ENCODE measurements around the gene RAB21.

The RAB21 gene

GRCh38 chr12:71719647-71720370 is 34.9 kb upstream of the RAB21 start:
- DNase-seq, result no peak
- Histone ChIP-seq H3K9me3 (ENCODE audit: severe bottlenecking) (no peaks in the 10 kb centered on the region), H3K27me3 (ENCODE audit: insufficient read depth, low read depth, severe bottlenecking) (no peaks in the 10 kb centered on the region), H3K4me3 (ENCODE audit: low read depth, low read length) (no peak overlapping the region), H3K36me3 (no peaks in the 10 kb centered on the region), H3K27ac (no peak overlapping the region)
- TF ChIP-seq CTCF (IDR thresholded peaks at IDR 0.05; ENCODE audit: low read depth, low read length), result no peak

GRCh38 chr12:71721783-71722505 is 32.7 kb upstream of the RAB21 start:
- Histone ChIP-seq H3K27ac (no peak overlapping the region), H3K4me3 (ENCODE audit: low read depth, low read length) (no peak overlapping the region), H3K27me3 (ENCODE audit: insufficient read depth, low read depth, severe bottlenecking) (no peaks in the 10 kb centered on the region), H3K9me3 (ENCODE audit: severe bottlenecking) (no peaks in the 10 kb centered on the region), H3K36me3 (no peaks in the 10 kb centered on the region)
- TF ChIP-seq CTCF (IDR thresholded peaks at IDR 0.05; ENCODE audit: low read depth, low read length), result no peak
- DNase-seq, result no peak

- no peak for TF ChIP-seq CTCF (IDR thresholded peaks at IDR 0.05; ENCODE audit: low read depth, low read length)
- H3K27ac ChIP-seq, result no peak overlapping the region
- H3K4me3 ChIP-seq (ENCODE audit: low read depth, low read length), result no peak overlapping the region
- H3K36me3 ChIP-seq, result no peaks in the 10 kb centered on the region
- H3K9me3 ChIP-seq (ENCODE audit: severe bottlenecking), result no peaks in the 10 kb centered on the region
- no peaks in the 10 kb centered on the region for H3K27me3 ChIP-seq (ENCODE audit: insufficient read depth, low read depth, severe bottlenecking)
- no peak for DNase-seq
Observed at GRCh38 chr12:71725011-71725410, 29.7 kb upstream of the RAB21 start.

- H3K4me3 ChIP-seq (ENCODE audit: low read depth, low read length), result no peak overlapping the region
- H3K27me3 ChIP-seq (ENCODE audit: insufficient read depth, low read depth, severe bottlenecking), result no peaks in the 10 kb centered on the region
- H3K36me3 ChIP-seq, result no peaks in the 10 kb centered on the region
- DNase-seq, result no peak
- no peak for TF ChIP-seq CTCF (IDR thresholded peaks at IDR 0.05; ENCODE audit: low read depth, low read length)
- H3K27ac ChIP-seq, result no peak overlapping the region
- no peaks in the 10 kb centered on the region for H3K9me3 ChIP-seq (ENCODE audit: severe bottlenecking)
Observed at GRCh38 chr12:71726548-71726947, 28.1 kb upstream of the RAB21 start.

GRCh38 chr12:71727958-71728357 is 26.7 kb upstream of the RAB21 start:
- Histone ChIP-seq H3K27me3 (ENCODE audit: insufficient read depth, low read depth, severe bottlenecking) (no peaks in the 10 kb centered on the region), H3K36me3 (no peaks in the 10 kb centered on the region), H3K9me3 (ENCODE audit: severe bottlenecking) (no peaks in the 10 kb centered on the region), H3K27ac (no peak overlapping the region), H3K4me3 (ENCODE audit: low read depth, low read length) (no peak overlapping the region)
- no peak for DNase-seq
- no peak for TF ChIP-seq CTCF (IDR thresholded peaks at IDR 0.05; ENCODE audit: low read depth, low read length)
